HCT116 (cell line): ENCODE results near the gene ATXN1. TPM values are rescaled to one million over a fixed set of nuclear protein-coding genes. Genes with fewer than 3 reads are reported as not detected.

Experiments
- ATAC-seq: fragments of 200-7000 bp; cut with Tn5 transposase; 2 replicates; pipeline ENCODE4 v1.9.1; 2020; ENCODE audit warnings: mild to moderate bottlenecking, moderate library complexity
- BruUV-seq: library from RNA; stranded (reverse); fragments of 400-500 nt; replicated peaks from 2 replicates; lab custom pipeline; 2021; lab: Mats Ljungman, UMichigan
- CTCF ChIA-PET: fragments of 300-600 bp; sonication (Branson Sonifier 250); formaldehyde crosslinking; loops from one replicate; lab custom pipeline; 2021; ENCODE audit warnings: antibody characterized with exemption; lab: Charles Lee
- POLR2A ChIA-PET: fragments of 300-600, 350-600 bp; sonication (Branson Sonifier 250); formaldehyde crosslinking; loops from one replicate; lab custom pipeline; 2021; ENCODE audit warnings: antibody characterized with exemption; lab: Charles Lee
- RAD21 ChIA-PET, 2 experiments: fragments of 300-600 bp; sonication (Branson Sonifier 250); formaldehyde crosslinking; loops; one replicate each; lab custom pipeline; 2023; ENCODE audit warnings: low total read pairs in 2 of 2; ENCODE audit not compliant: uncharacterized antibody in 2 of 2, unreplicated experiment in 2 of 2, low non-redundant PET in 1 of 2; lab: Charles Lee
- DNase-seq: peaks from one replicate; pipeline ENCODE4 v3.0.0-alpha.2; 2010; ENCODE audit warnings: low read depth, low spot score
- H2AFZ ChIP-seq: fragments of 200-600 bp; shearing (Covaris generic), sonication (generic); 2 replicates; pipeline ENCODE4 v1.6.1; 2017; ENCODE audit warnings: low read depth, mixed run types, mixed read lengths, antibody characterized with exemption, low read length; ENCODE audit not compliant: poor library complexity, severe bottlenecking
- H3K27ac ChIP-seq: 2 replicates; pipeline ENCODE4 v1.5.1; 2012; ENCODE audit warnings: low read depth, low read length
- H3K27me3 ChIP-seq: fragments of 200-600 bp; sonication (generic); 2 replicates; pipeline ENCODE4 v1.6.1; 2016; ENCODE audit warnings: mixed run types, low read length, mixed read lengths; ENCODE audit not compliant: insufficient read depth
- H3K36me3 ChIP-seq, 2 experiments: fragments of 200-500 bp in 1 of 2; fragments of 200-600 bp in 1 of 2; sonication (Bioruptor generic) in 1 of 2; sonication (generic) in 1 of 2; 2 replicates each; pipeline versions ENCODE4 v1.5.1 to v1.6.1; 2014 to 2016; ENCODE audit warnings: low read length in 2 of 2, inconsistent platforms in 1 of 2, mixed read lengths in 1 of 2, mixed run types in 1 of 2; ENCODE audit not compliant: insufficient read depth in 2 of 2, control insufficient read depth in 1 of 2
- H3K4me1 ChIP-seq, 2 experiments: fragments of 200-600 bp in 1 of 2; sonication (generic) in 1 of 2; 2 replicates each; pipeline versions ENCODE4 v1.5.1 to v1.6.1; 2012 to 2017; ENCODE audit warnings: low read length in 2 of 2, inconsistent platforms in 1 of 2, mild to moderate bottlenecking in 1 of 2, mixed read lengths in 1 of 2, mixed run types in 1 of 2, moderate library complexity in 1 of 2; ENCODE audit not compliant: insufficient read depth in 2 of 2, control insufficient read depth in 1 of 2
- H3K4me2 ChIP-seq: fragments of 200-600 bp; sonication (generic); 2 replicates; pipeline ENCODE4 v1.6.1; 2017; ENCODE audit warnings: mixed run types, low read length, mixed read lengths
- H3K4me3 ChIP-seq, 2 experiments: fragments of 200-600 bp in 1 of 2; sonication (generic) in 1 of 2; replicated peaks in 1 of 2; 2 replicates each; pipeline ENCODE4 v1.5.1; 2011 to 2016; ENCODE audit warnings: low read length in 2 of 2, control low read depth in 1 of 2, low read depth in 1 of 2, mild to moderate bottlenecking in 1 of 2, mixed read lengths in 1 of 2, mixed run types in 1 of 2
- H3K79me2 ChIP-seq: fragments of 200-600 bp; sonication (generic); 2 replicates; pipeline ENCODE4 v1.6.1; 2017; ENCODE audit warnings: mild to moderate bottlenecking, mixed run types, low read length, moderate library complexity, mixed read lengths; ENCODE audit not compliant: insufficient read depth
- H3K9ac ChIP-seq: fragments of 200-600 bp; sonication (generic); 2 replicates; pipeline ENCODE4 v1.6.1; 2016; ENCODE audit warnings: low read length, mixed read lengths
- H3K9me2 ChIP-seq: fragments of 200-600 bp; sonication (generic), shearing (Covaris generic); 2 replicates; pipeline ENCODE4 v1.6.1; 2017; ENCODE audit warnings: mixed run types, mild to moderate bottlenecking, moderate library complexity; ENCODE audit not compliant: insufficient read depth
- H3K9me3 ChIP-seq, 2 experiments: fragments of 200-500 bp in 1 of 2; fragments of 200-600 bp in 1 of 2; sonication (Bioruptor generic) in 1 of 2; sonication (generic) in 1 of 2; 2 replicates each; pipeline ENCODE4 v1.6.1; 2014 to 2017; ENCODE audit warnings: low read length in 2 of 2, mixed read lengths in 2 of 2, inconsistent platforms in 1 of 2, low read depth in 1 of 2, mild to moderate bottlenecking in 1 of 2, mixed run types in 1 of 2, moderate library complexity in 1 of 2; ENCODE audit not compliant: control insufficient read depth in 1 of 2, insufficient read depth in 1 of 2
- H4K20me1 ChIP-seq: fragments of 200-600 bp; sonication (generic), shearing (Covaris generic); 2 replicates; pipeline ENCODE4 v1.6.1; 2017; ENCODE audit warnings: mixed run types, mild to moderate bottlenecking, moderate library complexity; ENCODE audit not compliant: insufficient read depth
- CBX3 ChIP-seq: IDR thresholded peaks from 2 replicates; pipeline ENCODE4 v1.6.1; 2012; ENCODE audit warnings: low read depth
- CEBPB ChIP-seq: IDR thresholded peaks from 2 replicates; pipeline ENCODE4 v1.6.1; 2012; ENCODE audit warnings: low read depth
- EGR1 ChIP-seq: IDR thresholded peaks from 2 replicates; pipeline ENCODE4 v1.6.1; 2012; ENCODE audit warnings: low read depth
- FOSL1 ChIP-seq: IDR thresholded peaks from 2 replicates; pipeline ENCODE4 v1.6.1; 2012; ENCODE audit warnings: low read depth
- JUND ChIP-seq: IDR thresholded peaks from 2 replicates; pipeline ENCODE4 v1.6.1; 2012
- POLR2AphosphoS5 ChIP-seq: IDR thresholded peaks from 2 replicates; pipeline ENCODE4 v1.6.1; 2011; ENCODE audit warnings: mild to moderate bottlenecking, low read depth, low read length, moderate library complexity
- REST ChIP-seq: IDR thresholded peaks from 2 replicates; pipeline ENCODE4 v1.6.1; 2012; ENCODE audit warnings: low read depth
- SP1 ChIP-seq: IDR thresholded peaks from 2 replicates; pipeline ENCODE4 v1.6.1; 2012; ENCODE audit warnings: low read depth
- TCF7L2 ChIP-seq: IDR thresholded peaks from 2 replicates; pipeline ENCODE4 v1.7.0; 2011; ENCODE audit warnings: borderline replicate concordance, inconsistent platforms; ENCODE audit not compliant: insufficient read depth, insufficient read length; ENCODE audit errors: extremely low read depth
- YY1 ChIP-seq: IDR thresholded peaks from 2 replicates; pipeline ENCODE4 v1.6.1; 2011; ENCODE audit warnings: low read length, low read depth, moderate library complexity, mild to moderate bottlenecking; ENCODE audit not compliant: insufficient replicate concordance; ENCODE audit errors: extremely low read depth
- ZBTB33 ChIP-seq: IDR thresholded peaks from 2 replicates; pipeline ENCODE4 v1.6.1; 2011; ENCODE audit warnings: mild to moderate bottlenecking, low read length, moderate library complexity; ENCODE audit not compliant: insufficient replicate concordance; ENCODE audit errors: extremely low read depth
- ZFX ChIP-seq: fragments of 450-650 bp; IDR thresholded peaks from 2 replicates; pipeline ENCODE4 v1.6.1; 2017
- intact Hi-C: fragments of 100-400 bp; cut with micrococcal nuclease; formaldehyde crosslinking; loops from 2 replicates; pipeline ENCODE4 v1.10.0; 2022
- total RNA-seq: library from RNA; stranded (reverse); gene quantifications from one replicate; pipeline ENCODE4 v1.2.1, GENCODE V29; 2021; ENCODE audit not compliant: unreplicated experiment

The ATXN1 gene
- total RNA-seq, 1 experiment from 2014 or later: 21.0 TPM

- CTCF ChIA-PET: interaction anchor here (1.5 kb wide), 1 partner anchor 16 kb away, joined by 3 read pairs; no protein-coding TSS in a partner anchor
- Histone ChIP-seq H3K79me2 (no peaks in the 10 kb centered on the region), H3K36me3 (no peaks in the 10 kb centered on the region), H3K4me3 (no peak overlapping the region), H3K4me1 (no peaks in the 10 kb centered on the region), H3K9me3 (no peaks in the 10 kb centered on the region), H3K4me2 (no peak overlapping the region), H3K9me2 (no peaks in the 10 kb centered on the region)
- DNase-seq: no peak
- RAD21 ChIA-PET: no interaction called here
- POLR2A ChIA-PET: no interaction called here
- no peak for ATAC-seq
- BruUV-seq: no TSS peak
- no peak for TF ChIP-seq YY1
- TF ChIP-seq ZFX: no peak
- no peak for TF ChIP-seq CBX3
- TF ChIP-seq ZBTB33: no peak
- no peak for TF ChIP-seq SP1
- no peak for TF ChIP-seq FOSL1
- TF ChIP-seq, all 23 proteins: peak for 0
- no peak overlapping the region for H2AFZ ChIP-seq
- no peaks in the 10 kb centered on the region for H4K20me1 ChIP-seq
- H3K9ac ChIP-seq: no peak overlapping the region
- no peak overlapping the region for H3K27ac ChIP-seq
- intact Hi-C loops: no loop called here
- H3K27me3 ChIP-seq: no peaks in the 10 kb centered on the region
These were observed 25.9 kb upstream of the ATXN1 start for GRCh38 chr6:16787128-16787682.

- POLR2A ChIA-PET: no interaction called here
- Histone ChIP-seq H3K9me3 (no peaks in the 10 kb centered on the region), H3K9me2 (no peaks in the 10 kb centered on the region), H4K20me1 (no peaks in the 10 kb centered on the region), H3K4me1 (peaks cover 2 to 14% of the 10 kb centered on the region in 2 experiments; a peak in 3 of 4 replicates), H3K27ac (no peak overlapping the region), H3K4me3 (no peak overlapping the region), H3K79me2 (no peaks in the 10 kb centered on the region), H2AFZ (no peak overlapping the region), H3K9ac (no peak overlapping the region), H3K4me2 (no peak overlapping the region), H3K36me3 (no peaks in the 10 kb centered on the region), H3K27me3 (no peaks in the 10 kb centered on the region)
- CTCF ChIA-PET: interaction anchor here (1.5 kb wide), 1 partner anchor 14 kb away, joined by 3 read pairs; no protein-coding TSS in a partner anchor
- intact Hi-C loops: no loop called here
- ATAC-seq: no peak
- no TSS peak for BruUV-seq
- no peak for DNase-seq
- RAD21 ChIA-PET: no interaction called here
- TF ChIP-seq ZFX (no peak), YY1 (no peak), TCF7L2 (no peak), JUND (no peak), ZBTB33 (no peak), REST (no peak), CEBPB (no peak), EGR1 (no peak), POLR2AphosphoS5 (no peak)
These were observed 24.2 kb upstream of the ATXN1 start for GRCh38 chr6:16785496-16785895.
